Aorta (tissue), 5 donors: Measurements from ENCODE around the gene GINS1. TPM values are rescaled to one million over a fixed set of nuclear protein-coding genes. Genes with fewer than 3 reads are reported as not detected.

Source experiments
- ATAC-seq: fragments of 200-7000 bp; cut with Tn5 transposase; one replicate; pipeline ENCODE4 v1.9.1; 2022; ENCODE audit warnings: moderate library complexity; ENCODE audit not compliant: low FRiP score
- DNase-seq, 2 donors: peaks; one replicate each; pipeline ENCODE4 v3.0.0-alpha.2; 2020
- H3K27ac ChIP-seq, 2 donors: one replicate each; pipeline ENCODE4 v1.5.1; 2013; ENCODE audit warnings: low read length in 2 of 2, mild to moderate bottlenecking in 2 of 2, moderate library complexity in 2 of 2, control low read depth in 1 of 2, inconsistent platforms in 1 of 2, low read depth in 1 of 2
- H3K27me3 ChIP-seq, 2 donors: one replicate each; pipeline ENCODE4 v1.6.1; 2013; ENCODE audit warnings: control low read depth in 1 of 2, low read length in 1 of 2, mild to moderate bottlenecking in 1 of 2, moderate library complexity in 1 of 2; ENCODE audit not compliant: insufficient read depth in 2 of 2, control insufficient read depth in 1 of 2
- H3K36me3 ChIP-seq, 2 donors: one replicate each; pipeline ENCODE4 v1.6.1; 2013; ENCODE audit warnings: control low read depth in 1 of 2, low read length in 1 of 2, mild to moderate bottlenecking in 1 of 2; ENCODE audit not compliant: insufficient read depth in 2 of 2, control insufficient read depth in 1 of 2
- H3K4me1 ChIP-seq, 2 donors: one replicate each; pipeline ENCODE4 v1.6.1; 2013; ENCODE audit warnings: low read length in 2 of 2, control low read depth in 1 of 2, mild to moderate bottlenecking in 1 of 2, moderate library complexity in 1 of 2; ENCODE audit not compliant: insufficient read depth in 2 of 2, control insufficient read depth in 1 of 2
- H3K4me3 ChIP-seq, 2 donors: one replicate each; pipeline ENCODE4 v1.5.1; 2013; ENCODE audit warnings: low read length in 2 of 2, control low read depth in 1 of 2, mild to moderate bottlenecking in 1 of 2
- H3K9me3 ChIP-seq: one replicate; pipeline ENCODE4 v1.6.1; 2013; ENCODE audit warnings: mild to moderate bottlenecking, low read length; ENCODE audit not compliant: control insufficient read depth
- WGBS, 2 donors: extraction: QIAGEN DNeasy Blood & Tissue Kit; methylation state at CpG; one replicate each; pipeline ENCODE4 v1.1.7; 2013; 5-methylcytosine and 5-hydroxymethylcytosine counted together
- intact Hi-C, 2 donors: fragments of 100-400 bp; cut with DNase I; formaldehyde crosslinking; loops; one replicate each; pipeline versions ENCODE4 v1.14.2 to v1.15.0; 2022
- polyA plus RNA-seq, 2 donors: library from polyadenylated mRNA; stranded (reverse); fragments of 200-250 nt; gene quantifications; one replicate each; pipeline ENCODE4 v1.2.3, GENCODE V29; 2013
- total RNA-seq, 2 donors: library from RNA; stranded (reverse); fragmentation: NEBNext Ultra II Directional; extraction: Animal tissue kit (Norgen Biotek cat#: 25700); gene quantifications; one replicate each; pipeline ENCODE4 v1.2.1, GENCODE V29; 2021
- donor health status: healthy with polysubstance abuse.
- donor health status: Bipolar disorder and iron deficiency.
- donor health status: DM: no; HTN: no; CAD: no.
- donor health status: DM: no; HTN: no; CAD: no.
- donor health status: DM: yes; HTN: yes; CAD: no.

The GINS1 gene
- total and polyA plus RNA-seq, 4 donors: 0.28 to 1.5 (median 1.2) TPM

DNA sequence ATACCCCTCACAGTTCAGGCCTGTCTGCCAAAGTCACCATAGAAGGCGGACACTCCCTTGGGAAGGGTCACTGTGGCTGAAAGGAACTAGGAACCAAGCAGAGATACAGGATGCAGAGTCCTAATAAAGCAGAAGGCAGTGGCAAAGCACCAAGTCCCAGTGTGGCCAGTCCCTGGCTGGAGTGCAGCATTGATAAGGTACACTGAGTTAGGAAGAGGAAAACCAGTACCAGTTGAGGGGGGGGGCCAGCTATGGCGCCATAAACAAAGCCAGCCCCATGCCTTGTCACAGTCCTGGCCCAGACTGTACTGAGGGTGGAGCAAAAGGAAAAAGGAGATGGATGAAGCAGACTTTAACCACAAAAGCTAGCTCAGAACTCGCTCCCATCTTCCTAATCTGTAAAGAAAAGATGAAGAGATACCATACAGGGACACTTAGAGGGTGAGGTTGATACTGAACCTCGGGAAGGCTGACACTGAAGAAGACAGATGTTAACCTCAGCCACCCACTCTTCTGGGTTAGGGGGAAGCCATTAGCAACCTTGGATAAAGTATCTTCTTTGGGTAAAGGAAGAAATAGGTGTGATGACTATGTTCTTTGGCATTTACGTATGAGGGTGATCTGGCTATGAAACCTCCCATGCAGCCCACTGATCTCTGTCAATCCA lies 24.6 kb upstream of the GINS1 start:
- WGBS, 2 donors: 73 to 88% methylated on average over 5 of the region's 5 CpGs
- intact Hi-C loops: no loop called here

DNA sequence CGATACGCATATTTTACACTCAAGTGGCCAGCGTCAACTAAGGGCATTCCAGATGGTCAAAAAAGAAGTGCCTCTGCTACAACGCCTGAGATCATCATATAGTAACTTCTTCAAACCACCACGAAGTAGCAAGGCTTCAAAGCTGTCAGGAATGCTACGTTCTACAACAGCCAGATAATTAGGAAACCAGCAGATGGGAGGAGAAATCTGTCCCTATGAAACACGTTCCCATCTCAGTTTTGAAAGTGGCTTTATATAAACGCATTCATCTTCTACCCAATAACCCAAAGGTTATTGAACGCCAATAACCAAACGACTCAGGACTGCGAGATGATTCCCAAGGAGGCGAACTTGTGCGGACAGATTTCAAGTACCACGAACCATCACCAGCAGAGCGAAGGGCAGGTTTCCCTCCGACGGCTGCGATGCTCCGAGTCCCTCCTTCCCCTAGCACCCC lies 18.0 kb upstream of the GINS1 start:
- 23% methylated on average over 19 of the region's 19 CpGs for WGBS, 2 donors
- H3K36me3 ChIP-seq: no peaks in the 10 kb centered on the region
- intact Hi-C loops: no loop called here
- ATAC-seq (no peak), DNase-seq (no peak)
- H3K27ac ChIP-seq: no peak overlapping the region
- H3K4me1 ChIP-seq: no peaks in the 10 kb centered on the region
- no peaks in the 10 kb centered on the region for H3K9me3 ChIP-seq
- peak overlapping the region; percentile 70 to 76 for H3K4me3 ChIP-seq
- no peaks in the 10 kb centered on the region for H3K27me3 ChIP-seq

More for the DNA sequence above, 24.6 kb upstream of the GINS1 start:
- H3K4me3 ChIP-seq: no peak overlapping the region
- no peak for ATAC-seq
- no peaks in the 10 kb centered on the region for H3K9me3 ChIP-seq
- no peaks in the 10 kb centered on the region for H3K27me3 ChIP-seq
- no peak for DNase-seq
- H3K4me1 ChIP-seq: no peaks in the 10 kb centered on the region
- H3K36me3 ChIP-seq: peaks cover 0 to 3% of the 10 kb centered on the region in 2 donors
- H3K27ac ChIP-seq: no peak overlapping the region

DNA sequence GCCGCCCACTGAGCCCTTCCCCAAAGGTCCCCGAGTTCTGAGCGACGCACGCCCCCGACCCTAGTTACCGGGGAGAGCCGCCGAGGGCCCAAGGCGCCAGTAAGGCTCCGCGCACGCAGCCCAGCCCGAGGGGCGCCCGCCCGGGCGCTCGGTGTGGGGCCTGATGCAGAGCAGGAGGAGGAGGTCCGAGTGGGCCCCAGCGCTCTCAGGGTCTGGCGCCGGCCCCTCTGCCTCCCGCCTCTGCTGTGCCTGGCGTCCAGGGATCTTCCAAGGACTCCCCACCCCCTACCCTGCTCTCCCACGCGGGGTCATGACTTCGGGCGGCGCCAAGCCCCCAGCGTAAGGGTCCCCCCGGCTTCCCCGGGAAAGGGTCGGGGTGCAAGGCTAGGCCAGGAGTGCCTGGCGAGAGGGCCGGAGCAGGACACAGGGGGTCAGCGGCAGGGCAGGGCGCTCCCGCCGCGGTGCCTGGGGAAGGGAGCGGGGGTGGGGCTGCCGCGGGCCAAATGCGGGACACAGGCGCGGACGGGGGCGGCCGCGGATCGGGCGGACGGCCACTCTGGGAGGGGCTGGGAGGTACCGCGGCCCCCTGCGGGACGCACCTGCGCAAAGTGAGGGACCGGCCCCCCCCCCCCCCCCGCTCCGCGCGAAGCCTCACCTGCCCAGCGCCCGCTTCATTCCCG lies 17.5 kb upstream of the GINS1 start:
- Histone ChIP-seq H3K36me3 (no peaks in the 10 kb centered on the region), H3K4me1 (no peaks in the 10 kb centered on the region), H3K9me3 (no peaks in the 10 kb centered on the region), H3K27me3 (no peaks in the 10 kb centered on the region), H3K4me3 (peak overlapping the region; percentile 70 to 76), H3K27ac (peak overlapping the region in 1 of 2 donors; percentile 81)
- 0% methylated on average over 26 to 67 of the region's 67 CpGs for WGBS, 2 donors
- intact Hi-C loops: loop anchor here in 1 of 2 donors (2.0 to 10.0 kb wide), 4 partner anchors 143 to 397 kb away; partner anchors contain the start of genes APMAP, ENTPD6 and PYGB
- peak; percentile 61 for ATAC-seq
- peak; percentile 61 to 82 for DNase-seq

DNA sequence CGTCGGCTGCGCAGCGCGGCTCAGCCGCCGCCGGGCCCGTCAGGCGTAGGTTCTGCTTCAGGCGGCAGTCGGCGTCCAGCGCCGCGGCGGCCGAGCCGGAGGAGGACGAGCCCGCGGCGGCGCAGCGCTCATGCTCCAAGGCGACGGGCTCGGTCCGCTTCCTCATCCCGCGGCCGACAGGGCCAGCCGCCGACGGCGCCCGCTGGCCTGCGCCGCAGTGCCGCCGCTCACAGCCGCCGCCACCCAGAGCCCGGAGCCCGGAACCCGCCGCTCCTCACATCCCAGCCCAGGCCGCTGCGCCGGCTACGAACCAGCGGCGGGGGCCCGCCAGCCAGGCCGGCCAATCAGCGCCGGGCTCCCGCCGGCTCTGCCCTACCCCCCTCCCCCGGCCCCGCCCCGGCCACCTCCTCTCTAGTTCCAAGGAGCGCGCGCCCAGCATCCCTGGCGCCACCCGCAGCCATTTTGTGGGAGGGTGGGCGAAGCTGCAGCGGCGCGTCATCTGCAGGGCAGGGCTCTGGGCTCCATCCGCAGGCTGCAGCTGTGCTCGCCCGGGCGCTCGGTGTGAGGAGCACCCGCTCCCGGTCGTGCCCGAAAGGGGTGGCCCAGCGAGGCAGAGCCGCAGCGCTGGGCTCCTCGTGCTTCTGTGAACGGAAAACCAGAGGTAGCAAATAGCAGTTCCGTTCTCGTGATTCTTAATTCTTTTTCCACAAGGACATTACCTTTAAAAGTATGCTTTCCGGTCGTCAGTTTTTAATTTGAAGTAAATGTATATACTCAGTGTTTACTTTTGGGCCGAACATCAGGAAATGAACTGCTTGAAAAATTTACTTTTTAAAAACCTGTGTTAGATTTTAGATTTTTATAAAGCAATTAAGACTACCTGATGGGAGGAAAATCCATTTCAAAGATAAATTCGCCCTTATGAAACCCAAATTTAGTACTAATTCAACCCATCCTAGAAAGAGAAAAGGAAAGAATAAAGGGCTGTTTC lies 16.6 kb upstream of the GINS1 start, which contains the start of gene ABHD12:
ABHD12 (minus strand) TSS at position 298 of the 991 bp plus-strand sequence; CDS start at position 166, 132 bp downstream.
- H3K4me1 ChIP-seq: no peaks in the 10 kb centered on the region
- H3K4me3 ChIP-seq: peak within 1 kb of the TSS; percentile 70 to 76
- no peaks in the 10 kb centered on the region for H3K27me3 ChIP-seq
- WGBS, 2 donors: 1% methylated on average over 69 to 91 of the region's 91 CpGs
- no peaks in the 10 kb centered on the region for H3K9me3 ChIP-seq
- no peaks in the 10 kb centered on the region for H3K36me3 ChIP-seq
- peak within 1 kb of the TSS in 1 of 2 donors; percentile 81 for H3K27ac ChIP-seq
- intact Hi-C loops: loop anchor here in 1 of 2 donors (2.0 to 10.0 kb wide), 4 partner anchors 144 to 398 kb away; partner anchors contain the start of genes APMAP, ENTPD6 and PYGB
- DNase-seq (peak; percentile 98 to 99), ATAC-seq (peak; percentile 99)

DNA sequence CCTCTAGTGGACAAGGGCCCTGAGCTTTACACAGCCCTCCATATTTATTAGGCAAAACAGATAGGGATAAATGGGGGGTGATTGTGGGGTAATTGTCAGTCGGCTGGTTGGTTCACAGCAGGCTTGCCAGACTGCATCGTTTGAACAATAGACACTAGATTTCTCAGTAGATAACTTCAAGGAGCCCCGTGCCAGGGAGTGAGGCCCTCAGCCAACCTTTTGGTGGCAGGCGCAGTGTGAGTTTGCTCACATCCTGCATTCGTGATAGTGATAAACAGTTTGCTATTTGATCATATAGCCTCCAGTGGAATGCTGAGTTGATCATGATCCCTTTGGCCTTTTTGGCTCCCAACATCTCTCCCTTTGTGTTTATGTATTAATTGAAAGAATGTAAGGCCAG lies 13.2 kb upstream of the GINS1 start:
- Histone ChIP-seq H3K4me1 (no peaks in the 10 kb centered on the region), H3K36me3 (no peaks in the 10 kb centered on the region), H3K4me3 (no peak overlapping the region), H3K9me3 (no peaks in the 10 kb centered on the region), H3K27me3 (no peaks in the 10 kb centered on the region), H3K27ac (no peak overlapping the region)
- ATAC-seq: no peak
- 52 to 60% methylated on average over 5 of the region's 5 CpGs for WGBS, 2 donors
- DNase-seq: no peak
- intact Hi-C loops: loop anchor here in 1 of 2 donors (2.0 to 10.0 kb wide), 4 partner anchors 97 to 329 kb away; partner anchors contain the start of genes ENTPD6 and PYGB

DNA sequence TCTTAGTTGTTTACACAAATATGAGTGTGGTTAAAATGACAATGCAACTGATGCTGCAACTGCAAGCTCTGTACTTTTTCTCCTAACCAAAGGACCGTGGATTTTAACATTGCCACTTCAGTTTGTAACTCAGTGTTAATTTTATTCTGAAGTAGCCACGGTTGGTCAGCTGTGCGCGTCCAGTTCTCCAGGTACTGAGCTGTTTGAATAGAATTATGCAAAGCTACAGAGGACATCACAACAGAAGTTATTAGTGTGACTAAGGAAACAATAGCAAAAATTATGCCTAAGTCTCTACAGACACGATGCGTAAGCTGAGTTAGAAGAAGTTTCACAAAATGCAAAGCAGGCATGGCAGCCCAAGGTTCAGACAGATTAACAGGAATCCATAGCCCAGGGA lies 12.5 kb upstream of the GINS1 start:
- no peak for DNase-seq

DNA sequence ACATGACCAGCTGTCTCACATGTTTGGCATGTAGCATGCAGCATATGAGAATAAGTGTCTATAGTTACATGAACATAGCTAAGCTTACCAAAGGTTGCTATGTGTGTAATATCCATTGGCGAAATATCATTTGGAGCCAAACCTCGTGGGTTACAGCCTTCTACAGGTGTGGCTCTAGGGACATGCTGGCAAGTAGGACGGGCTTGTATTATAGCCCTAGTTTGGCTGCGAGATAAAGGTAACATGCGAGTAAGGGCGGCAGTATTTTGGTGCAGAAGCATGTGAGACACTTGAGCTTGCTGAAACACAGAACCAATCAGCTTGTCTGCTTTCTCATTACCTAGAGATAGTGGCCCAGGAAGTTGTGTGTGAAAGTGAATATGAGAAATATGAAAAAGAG lies 10.4 kb upstream of the GINS1 start:
- intact Hi-C loops: loop anchor here (5.0 to 10.0 kb wide), 4 partner anchors 100 to 405 kb away; partner anchors contain the start of genes APMAP (in 1 of the 2) and ENTPD6 (in 1 of the 2)
- DNase-seq (no peak), ATAC-seq (no peak)
- Histone ChIP-seq H3K27me3 (no peaks in the 10 kb centered on the region), H3K4me3 (no peak overlapping the region), H3K36me3 (no peaks in the 10 kb centered on the region), H3K9me3 (no peaks in the 10 kb centered on the region), H3K4me1 (no peaks in the 10 kb centered on the region), H3K27ac (no peak overlapping the region)
- WGBS, 2 donors: 80 to 87% methylated on average over 6 of the region's 6 CpGs

More for the DNA sequence above, 12.5 kb upstream of the GINS1 start:
- H3K9me3 ChIP-seq: no peaks in the 10 kb centered on the region
- H3K27ac ChIP-seq: no peak overlapping the region
- H3K4me3 ChIP-seq: no peak overlapping the region
- no peak for ATAC-seq
- 85 to 88% methylated on average over 6 of the region's 6 CpGs for WGBS, 2 donors
- no peaks in the 10 kb centered on the region for H3K36me3 ChIP-seq
- H3K27me3 ChIP-seq: no peaks in the 10 kb centered on the region
- H3K4me1 ChIP-seq: no peaks in the 10 kb centered on the region
- intact Hi-C loops: loop anchor here (2.0 to 10.0 kb wide), 6 partner anchors 98 to 403 kb away; partner anchors contain the start of genes APMAP (in 1 of the 2), ENTPD6 (in 1 of the 2) and PYGB (in 1 of the 2)

DNA sequence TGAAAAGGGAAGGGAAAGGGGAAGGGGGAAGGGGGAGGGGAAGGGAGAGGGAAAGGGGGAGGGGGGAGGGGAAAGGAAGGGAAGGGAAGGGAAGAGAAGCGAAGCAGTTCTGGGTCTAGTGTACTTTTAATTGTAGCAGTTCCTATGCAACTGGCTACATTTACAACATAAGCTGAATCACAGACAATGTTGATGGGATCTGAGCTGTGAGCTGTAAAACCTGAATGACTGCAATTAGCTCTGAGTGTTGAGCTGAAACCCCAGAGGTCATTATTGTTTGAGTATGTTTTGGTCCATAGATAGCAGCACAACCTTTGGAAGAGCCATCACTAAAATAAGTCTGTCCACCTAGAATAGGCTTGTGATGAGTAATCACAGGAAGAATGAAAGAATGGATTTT lies 9.7 kb upstream of the GINS1 start:
- no peaks in the 10 kb centered on the region for H3K27me3 ChIP-seq
- DNase-seq (no peak), ATAC-seq (no peak)
- intact Hi-C loops: loop anchor here (2.0 to 10.0 kb wide), 5 partner anchors 101 to 406 kb away; partner anchors contain the start of genes APMAP (in 1 of the 2) and ENTPD6 (in 1 of the 2)
- WGBS, 2 donors: 79% methylated on average over 1 of the region's 1 CpG
- H3K36me3 ChIP-seq: no peaks in the 10 kb centered on the region
- no peak overlapping the region for H3K4me3 ChIP-seq
- peaks cover 4% of the 10 kb centered on the region for H3K9me3 ChIP-seq
- H3K27ac ChIP-seq: no peak overlapping the region
- H3K4me1 ChIP-seq: no peaks in the 10 kb centered on the region
